ENCODE results near the gene YAP1. TPM values are rescaled to one million over a fixed set of nuclear protein-coding genes. Genes with fewer than 3 reads are reported as not detected.
"Not testable (repeated sequence)": the region's sequence is repeated elsewhere in the genome, so short reads cannot be mapped to it uniquely, and the experiment has no call there.

Gene YAP1
- total and polyA plus RNA-seq, 2 donors (not counting 1 experiment from before 2014, with no cell fraction given): 116 to 169 TPM

GRCh38 chr11:102197670-102198139 lies 87.5 kb downstream of the YAP1 start:
- Histone ChIP-seq H3K4me3 (replicated peaks in 1 of 4; ENCODE audit: control extremely low read depth in 1 of 4, insufficient read depth in 1 of 4, low read depth in 3 of 4, low read length in 4 of 4) (no peak overlapping the region), H3K4me2 (ENCODE audit: extremely low read depth, insufficient read depth, low read length) (no peak overlapping the region), H4K20me1 (ENCODE audit: control insufficient read depth, extremely low read depth, insufficient read depth, low read length) (no peaks in the 10 kb centered on the region), H3K9me3 (ENCODE audit: control insufficient read depth, insufficient read depth, low read depth, low read length) (no peaks in the 10 kb centered on the region), H3K27me3 (ENCODE audit: control insufficient read depth, insufficient read depth, low read length) (no peaks in the 10 kb centered on the region), H2AFZ (ENCODE audit: low read length) (no peak overlapping the region), H3K79me2 (ENCODE audit: control insufficient read depth, insufficient read depth, low read length) (peaks cover 23% of the 10 kb centered on the region), H3K27ac (ENCODE audit: insufficient read depth, low read length) (no peak overlapping the region), H3K9ac (ENCODE audit: insufficient read depth, low read length) (no peak overlapping the region), H3K4me1 (ENCODE audit: control insufficient read depth, extremely low read depth, insufficient read depth, low read length) (no peaks in the 10 kb centered on the region), H3K36me3 (ENCODE audit: control insufficient read depth, insufficient read depth, low read length) (peaks cover 2% of the 10 kb centered on the region)
- DNase-seq (ENCODE audit: low read depth in 2 of 2): peak in 1 of 2 donors; percentile 32
- no peak for TF ChIP-seq CTCF (conservative IDR thresholded peaks at IDR 0.05 in 1 of 2, IDR thresholded peaks at IDR 0.05 in 1 of 2; ENCODE audit: low read depth in 1 of 2, low read length in 2 of 2)
- no peak for TF ChIP-seq EZH2 (IDR thresholded peaks at IDR 0.05; ENCODE audit: low read length, missing control alignments)

- DNase-seq (ENCODE audit: low read depth in 2 of 2): no peak
- no peak overlapping the region for H3K4me2 ChIP-seq (ENCODE audit: extremely low read depth, insufficient read depth, low read length)
- H3K4me1 ChIP-seq (ENCODE audit: control insufficient read depth, extremely low read depth, insufficient read depth, low read length): no peaks in the 10 kb centered on the region
- H3K9ac ChIP-seq (ENCODE audit: insufficient read depth, low read length): no peak overlapping the region
- H3K27me3 ChIP-seq (ENCODE audit: control insufficient read depth, insufficient read depth, low read length): no peaks in the 10 kb centered on the region
- H3K36me3 ChIP-seq (ENCODE audit: control insufficient read depth, insufficient read depth, low read length): peaks cover 2% of the 10 kb centered on the region
- H2AFZ ChIP-seq (ENCODE audit: low read length): no peak overlapping the region
- H3K9me3 ChIP-seq (ENCODE audit: control insufficient read depth, insufficient read depth, low read depth, low read length): no peaks in the 10 kb centered on the region
- H3K4me3 ChIP-seq (replicated peaks in 1 of 4; ENCODE audit: control extremely low read depth in 1 of 4, insufficient read depth in 1 of 4, low read depth in 3 of 4, low read length in 4 of 4): no peak overlapping the region
- H3K27ac ChIP-seq (ENCODE audit: insufficient read depth, low read length): no peak overlapping the region
- TF ChIP-seq EZH2 (IDR thresholded peaks at IDR 0.05; ENCODE audit: low read length, missing control alignments) (no peak), CTCF (conservative IDR thresholded peaks at IDR 0.05 in 1 of 2, IDR thresholded peaks at IDR 0.05 in 1 of 2; ENCODE audit: low read depth in 1 of 2, low read length in 2 of 2) (no peak)
- H4K20me1 ChIP-seq (ENCODE audit: control insufficient read depth, extremely low read depth, insufficient read depth, low read length): no peaks in the 10 kb centered on the region
- H3K79me2 ChIP-seq (ENCODE audit: control insufficient read depth, insufficient read depth, low read length): peaks cover 25% of the 10 kb centered on the region
Measured at GRCh38 chr11:102199673-102200072, 89.4 kb downstream of the YAP1 start.

- H3K9me3 ChIP-seq (ENCODE audit: control insufficient read depth, insufficient read depth, low read depth, low read length); H3K4me1 ChIP-seq (ENCODE audit: control insufficient read depth, extremely low read depth, insufficient read depth, low read length); H3K27ac ChIP-seq (ENCODE audit: insufficient read depth, low read length); H3K9ac ChIP-seq (ENCODE audit: insufficient read depth, low read length); H4K20me1 ChIP-seq (ENCODE audit: control insufficient read depth, extremely low read depth, insufficient read depth, low read length); H3K4me2 ChIP-seq (ENCODE audit: extremely low read depth, insufficient read depth, low read length); DNase-seq (ENCODE audit: low read depth in 2 of 2); H3K27me3 ChIP-seq (ENCODE audit: control insufficient read depth, insufficient read depth, low read length); H2AFZ ChIP-seq (ENCODE audit: low read length); H3K36me3 ChIP-seq (ENCODE audit: control insufficient read depth, insufficient read depth, low read length); H3K4me3 ChIP-seq (replicated peaks in 1 of 4; ENCODE audit: control extremely low read depth in 1 of 4, insufficient read depth in 1 of 4, low read depth in 3 of 4, low read length in 4 of 4): not testable (repeated sequence)
- peaks cover 21% of the 10 kb centered on the region for H3K79me2 ChIP-seq (ENCODE audit: control insufficient read depth, insufficient read depth, low read length)
Measured at GRCh38 chr11:102200325-102200724, 90.1 kb downstream of the YAP1 start.
